HTERT RPE-1 (cell line): Measurements from ENCODE around the gene SYNJ1.
"Not testable (repeated sequence)": the region's sequence is repeated elsewhere in the genome, so short reads cannot be mapped to it uniquely, and the experiment has no call there.

Experiments
- in situ Hi-C: fragments of 300-500 bp; cut with MboI; formaldehyde crosslinking; loops from 4 replicates; pipeline ENCODE4 v1.14.3; 2020; ENCODE audit warnings: low sequenced_read_pairs

Gene SYNJ1

DNA sequence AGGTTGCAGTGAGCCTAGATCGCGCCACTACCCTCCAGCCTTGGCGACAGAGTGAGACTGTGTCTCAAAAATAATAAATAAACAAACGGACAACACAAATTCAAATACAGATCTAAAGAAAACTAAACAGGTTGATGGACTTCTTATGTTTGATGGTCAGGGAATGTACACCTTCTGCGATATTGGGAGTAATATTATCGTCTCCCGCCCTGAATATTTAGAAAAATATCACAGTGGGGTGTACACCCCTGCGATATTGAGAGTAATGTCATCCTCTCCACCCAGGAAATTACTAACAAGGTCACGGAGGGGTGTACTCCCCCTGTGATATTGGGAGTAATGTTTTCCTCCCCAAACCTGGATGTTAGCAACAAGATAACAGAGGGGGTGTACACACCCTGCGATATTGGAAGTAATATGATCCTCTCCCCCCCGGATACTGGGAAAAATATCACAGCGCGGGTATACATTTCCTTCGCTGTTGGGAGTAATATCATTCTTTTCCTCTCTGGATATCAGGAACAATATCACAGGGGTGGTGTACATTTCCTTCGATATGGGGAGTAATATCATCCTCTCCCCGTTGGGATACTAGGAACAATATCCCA, 114.3 kb downstream of the SYNJ1 start:
- in situ Hi-C loops = no loop called here

DNA sequence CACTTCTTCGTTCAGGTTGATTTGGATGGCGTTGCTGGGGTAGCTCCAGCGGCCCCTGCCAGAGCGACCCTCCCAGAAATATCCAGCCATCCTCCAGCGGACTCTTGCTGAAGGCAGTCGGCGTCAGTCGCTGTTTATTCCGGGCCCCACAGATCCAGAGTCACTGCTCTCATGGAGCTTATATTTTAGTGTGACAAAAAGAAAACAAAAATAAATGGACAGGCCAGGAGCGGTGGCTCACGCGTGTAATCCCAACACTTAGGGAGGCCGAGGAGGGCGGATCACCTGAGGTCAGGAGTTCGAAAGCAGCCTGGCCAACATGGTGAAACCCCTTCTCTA, 114.8 kb downstream of the SYNJ1 start:
- in situ Hi-C loops = no loop called here

GRCh38 chr21:32612075-32612998, 115.5 kb downstream of the SYNJ1 start, which contains the start of gene CFAP298:
TSS of gene CFAP298 (minus strand) at chr21:32612377. CDS start at chr21:32612243, 134 bp downstream.
- in situ Hi-C loops = no loop called here

GRCh38 chr21:32611471-32611997, 116.3 kb downstream of the SYNJ1 start:
- in situ Hi-C loops = no loop called here

GRCh38 chr21:32610940-32611339, 116.9 kb downstream of the SYNJ1 start:
- in situ Hi-C loops = not testable (repeated sequence)

GRCh38 chr21:32608851-32609250, 119.0 kb downstream of the SYNJ1 start:
- in situ Hi-C loops = no loop called here

GRCh38 chr21:32605469-32605868, 122.3 kb downstream of the SYNJ1 start:
- in situ Hi-C loops = no loop called here

DNA sequence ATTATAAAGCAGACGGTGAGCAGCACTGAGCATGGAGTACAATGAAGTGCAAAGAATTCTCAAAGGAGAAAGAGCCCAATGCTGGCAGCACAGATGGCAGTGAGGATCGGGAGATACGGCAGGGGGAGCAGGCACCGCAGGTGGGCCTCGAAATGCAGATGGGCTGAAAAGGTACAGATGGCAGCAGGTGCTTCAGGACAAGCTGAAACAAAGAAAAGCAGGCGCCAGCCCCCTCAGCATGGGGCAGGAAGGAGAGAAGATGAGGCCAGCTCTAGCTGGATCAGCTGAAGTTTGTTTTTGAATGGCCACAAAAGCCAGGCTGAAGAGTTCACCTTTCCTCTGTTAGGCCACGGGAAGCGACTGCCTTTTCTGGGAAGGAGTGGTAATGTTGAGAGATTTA, 123.3 kb downstream of the SYNJ1 start:
- in situ Hi-C loops = no loop called here

DNA sequence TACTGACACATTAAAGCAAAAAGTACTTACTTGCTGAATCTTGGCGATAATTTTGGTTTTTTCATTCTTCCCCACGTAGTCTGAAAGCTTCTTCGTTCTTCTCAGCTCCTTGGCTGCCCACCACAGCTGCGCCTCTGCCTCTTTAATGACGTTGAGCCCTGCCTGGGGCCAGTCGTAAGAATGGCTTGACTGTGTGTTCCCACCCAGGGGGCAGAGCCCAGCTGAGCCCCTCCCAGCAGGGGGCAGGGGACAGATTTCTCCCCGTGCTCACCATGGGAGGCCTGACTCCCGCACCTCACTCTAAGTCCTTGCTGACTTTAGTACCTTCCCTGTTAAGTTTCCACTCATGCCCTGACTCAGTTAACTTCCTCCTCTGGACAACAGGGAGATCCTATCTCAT, 124.7 kb downstream of the SYNJ1 start:
- in situ Hi-C loops = no loop called here

DNA sequence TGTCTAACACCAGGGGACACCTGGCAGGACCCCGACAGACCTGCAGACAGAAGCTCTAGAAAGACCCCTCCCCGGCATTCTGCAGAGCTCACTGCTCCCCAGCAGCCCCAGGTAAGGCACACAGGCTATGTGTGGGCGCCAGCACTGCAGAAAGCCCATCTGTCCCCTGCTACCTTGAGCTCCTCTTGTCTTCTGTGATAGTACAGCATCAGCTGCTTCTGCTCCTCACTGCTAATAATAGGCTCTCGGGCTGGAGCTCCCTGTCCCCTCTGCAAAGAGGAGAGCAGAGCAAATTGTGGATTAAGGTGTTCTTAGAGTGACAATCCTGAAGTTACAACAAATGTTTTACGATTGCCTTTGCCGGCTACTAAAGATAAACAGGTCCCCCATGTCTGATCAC, 125.7 kb downstream of the SYNJ1 start:
- in situ Hi-C loops = no loop called here

GRCh38 chr21:32599526-32599925, 128.3 kb downstream of the SYNJ1 start:
- in situ Hi-C loops = loop anchor here (25.0 kb wide), 1 partner anchor 187 kb away; the partner anchor contains the start of gene EVA1C

GRCh38 chr21:32599091-32599490, 128.7 kb downstream of the SYNJ1 start:
- in situ Hi-C loops = loop anchor here (25.0 kb wide), 1 partner anchor 187 kb away; the partner anchor contains the start of gene EVA1C

GRCh38 chr21:32597205-32597604, 130.6 kb downstream of the SYNJ1 start:
- in situ Hi-C loops = loop anchor here (25.0 kb wide), 1 partner anchor 185 kb away; the partner anchor contains the start of gene EVA1C

- in situ Hi-C loops = loop anchor here (25.0 kb wide), 1 partner anchor 183 kb away; the partner anchor contains the start of gene EVA1C
Measured at GRCh38 chr21:32595431-32595830, 132.4 kb downstream of the SYNJ1 start.

GRCh38 chr21:32593690-32594089, 134.1 kb downstream of the SYNJ1 start:
- in situ Hi-C loops = loop anchor here (25.0 kb wide), 1 partner anchor 181 kb away; the partner anchor contains the start of gene EVA1C

- in situ Hi-C loops = loop anchor here (25.0 kb wide), 1 partner anchor 181 kb away; the partner anchor contains the start of gene EVA1C
Measured at GRCh38 chr21:32592929-32593502, 134.8 kb downstream of the SYNJ1 start.

DNA sequence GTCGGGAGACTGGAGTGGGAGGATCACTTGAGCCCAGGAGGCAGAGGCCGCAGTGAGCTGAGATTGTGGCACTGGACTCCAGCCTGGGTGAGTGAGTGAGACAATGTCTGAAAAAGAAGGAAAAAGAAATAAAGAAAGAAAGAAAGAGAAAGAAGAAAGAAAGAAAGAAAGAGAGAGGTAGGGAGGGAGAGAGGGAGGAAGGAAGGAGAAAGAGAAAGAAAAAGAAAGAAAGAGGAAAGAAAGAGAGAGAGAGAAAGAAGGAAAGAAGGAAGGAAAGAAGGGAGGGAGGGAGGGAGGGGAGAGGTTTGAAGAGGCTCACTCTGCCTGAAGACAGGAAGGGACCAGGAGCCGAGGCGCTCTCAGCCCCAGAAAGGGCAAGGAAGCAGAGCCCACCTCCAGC, 137.7 kb downstream of the SYNJ1 start:
- in situ Hi-C loops = loop anchor here (25.0 kb wide), 1 partner anchor 178 kb away; the partner anchor contains the start of gene EVA1C

- in situ Hi-C loops = loop anchor here (25.0 kb wide), 1 partner anchor 175 kb away; the partner anchor contains the start of gene EVA1C
Measured at GRCh38 chr21:32587651-32588050, 140.2 kb downstream of the SYNJ1 start.

GRCh38 chr21:32587120-32587519, 140.7 kb downstream of the SYNJ1 start:
- in situ Hi-C loops = loop anchor here (25.0 kb wide), 1 partner anchor 175 kb away; the partner anchor contains the start of gene EVA1C

GRCh38 chr21:32585970-32586369, 141.8 kb downstream of the SYNJ1 start:
- in situ Hi-C loops = loop anchor here (25.0 kb wide), 1 partner anchor 174 kb away; the partner anchor contains the start of gene EVA1C
